SU-DHL-6 (cell line): ENCODE data around the gene PRMT3.

Experiments used
- H2AFZ ChIP-seq: fragments of 200-600 bp; sonication (generic); 2 replicates; pipeline ENCODE4 v1.6.1; 2014; ENCODE audit warnings: low read depth, mild to moderate bottlenecking, moderate library complexity, mixed read lengths, antibody characterized with exemption, low read length; ENCODE audit not compliant: severe bottlenecking
- H3F3A ChIP-seq: fragments of 200-600 bp; shearing (Covaris generic); 2 replicates; pipeline ENCODE4 v1.6.0; 2016; ENCODE audit warnings: antibody characterized with exemption, mild to moderate bottlenecking; ENCODE audit not compliant: insufficient read depth
- H3K27ac ChIP-seq: fragments of 200-600 bp; sonication (generic); 2 replicates; pipeline ENCODE4 v1.5.1; 2016; ENCODE audit warnings: low read depth, mild to moderate bottlenecking, low read length, moderate library complexity, mixed read lengths
- H3K27me3 ChIP-seq: fragments of 200-600 bp; sonication (generic), shearing (Covaris generic); 2 replicates; pipeline ENCODE4 v1.6.0; 2014; ENCODE audit warnings: mild to moderate bottlenecking, low read length
- H3K36me3 ChIP-seq: fragments of 200-600 bp; sonication (generic); 2 replicates; pipeline ENCODE4 v1.6.1; 2014; ENCODE audit warnings: mild to moderate bottlenecking, low read length, mixed read lengths
- H3K4me2 ChIP-seq: fragments of 300-600, 200-600 bp; shearing (Covaris generic), sonication (generic); 2 replicates; pipeline ENCODE4 v1.6.0; 2014; ENCODE audit warnings: low read length, low read depth, mild to moderate bottlenecking; ENCODE audit not compliant: poor library complexity, severe bottlenecking
- H3K4me3 ChIP-seq: fragments of 200-600 bp; sonication (generic); 2 replicates; pipeline ENCODE4 v1.5.1; 2014; ENCODE audit warnings: antibody characterized with exemption, low read length, mild to moderate bottlenecking, mixed read lengths; ENCODE audit not compliant: insufficient read depth, poor library complexity, severe bottlenecking
- H3K79me2 ChIP-seq: fragments of 200-600 bp; sonication (generic); 2 replicates; pipeline ENCODE4 v1.6.1; 2014; ENCODE audit warnings: mild to moderate bottlenecking, low read length, moderate library complexity; ENCODE audit not compliant: insufficient read depth
- H3K9ac ChIP-seq: fragments of 200-600 bp; sonication (generic); 2 replicates; pipeline ENCODE4 v1.7.0; 2014; ENCODE audit warnings: mild to moderate bottlenecking, low read length
- H3K9me2 ChIP-seq: fragments of 200-600 bp; sonication (generic); replicated peaks from 2 replicates; pipeline ENCODE4 v1.6.1; 2014; ENCODE audit warnings: low read length; ENCODE audit not compliant: insufficient read depth
- H3K9me3 ChIP-seq: fragments of 200-600 bp; sonication (generic); 2 replicates; pipeline ENCODE4 v1.6.1; 2014; ENCODE audit warnings: low read length, mixed read lengths; ENCODE audit not compliant: insufficient read depth
- H4K20me1 ChIP-seq: fragments of 200-600 bp; sonication (generic); 2 replicates; pipeline ENCODE4 v1.6.1; 2014; ENCODE audit warnings: low read depth, mild to moderate bottlenecking, antibody characterized with exemption, low read length, moderate library complexity, mixed read lengths
- EZH2phosphoT487 ChIP-seq: fragments of 200-600 bp; sonication (generic), shearing (Covaris generic); conservative IDR thresholded peaks from 2 replicates; pipeline ENCODE4 v1.6.1; 2018; ENCODE audit warnings: mild to moderate bottlenecking, antibody characterized with exemption, low read length, moderate library complexity, mixed read lengths
- TF ChIP-seq, protein P1 (sequence below): fragments of 200-600 bp; sonication (generic); IDR thresholded peaks from one replicate; pipeline ENCODE4 v1.5.1; 2017; ENCODE audit warnings: antibody characterized with exemption, mild to moderate bottlenecking, low read length, moderate library complexity; ENCODE audit not compliant: insufficient read depth, poor library complexity, severe bottlenecking

Gene PRMT3

DNA sequence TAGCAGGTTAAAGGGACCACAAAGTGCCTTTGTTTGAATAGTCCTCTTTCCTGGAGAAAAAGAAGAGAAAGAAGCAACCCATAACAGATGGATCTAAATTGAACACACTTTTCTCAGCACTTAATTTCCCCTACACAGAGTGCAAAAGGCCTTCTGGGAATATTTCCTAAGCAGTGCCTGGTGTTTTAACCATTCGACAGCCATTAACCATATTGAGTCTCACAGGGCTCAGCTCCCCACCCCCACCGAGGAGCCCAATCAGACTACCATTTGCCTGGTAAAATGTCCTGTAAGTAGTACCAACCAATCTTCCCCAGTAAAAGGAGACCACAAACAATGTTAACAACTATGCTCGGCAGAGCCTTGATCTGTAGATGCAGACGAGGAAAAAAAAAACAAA lies 171.2 kb downstream of the PRMT3 start:
- TF ChIP-seq EZH2phosphoT487 = no peak
- TF ChIP-seq, protein P1, sequence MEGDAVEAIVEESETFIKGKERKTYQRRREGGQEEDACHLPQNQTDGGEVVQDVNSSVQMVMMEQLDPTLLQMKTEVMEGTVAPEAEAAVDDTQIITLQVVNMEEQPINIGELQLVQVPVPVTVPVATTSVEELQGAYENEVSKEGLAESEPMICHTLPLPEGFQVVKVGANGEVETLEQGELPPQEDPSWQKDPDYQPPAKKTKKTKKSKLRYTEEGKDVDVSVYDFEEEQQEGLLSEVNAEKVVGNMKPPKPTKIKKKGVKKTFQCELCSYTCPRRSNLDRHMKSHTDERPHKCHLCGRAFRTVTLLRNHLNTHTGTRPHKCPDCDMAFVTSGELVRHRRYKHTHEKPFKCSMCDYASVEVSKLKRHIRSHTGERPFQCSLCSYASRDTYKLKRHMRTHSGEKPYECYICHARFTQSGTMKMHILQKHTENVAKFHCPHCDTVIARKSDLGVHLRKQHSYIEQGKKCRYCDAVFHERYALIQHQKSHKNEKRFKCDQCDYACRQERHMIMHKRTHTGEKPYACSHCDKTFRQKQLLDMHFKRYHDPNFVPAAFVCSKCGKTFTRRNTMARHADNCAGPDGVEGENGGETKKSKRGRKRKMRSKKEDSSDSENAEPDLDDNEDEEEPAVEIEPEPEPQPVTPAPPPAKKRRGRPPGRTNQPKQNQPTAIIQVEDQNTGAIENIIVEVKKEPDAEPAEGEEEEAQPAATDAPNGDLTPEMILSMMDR = no peak

More for the DNA sequence above, 171.2 kb downstream of the PRMT3 start:
- no peak overlapping the region for H3K4me3 ChIP-seq
- H3F3A ChIP-seq = no peaks in the 10 kb centered on the region
- no peak overlapping the region for H3K4me2 ChIP-seq
- no peaks in the 10 kb centered on the region for H3K9me3 ChIP-seq
- no peaks in the 10 kb centered on the region for H3K79me2 ChIP-seq
- H3K27me3 ChIP-seq = no peaks in the 10 kb centered on the region
- no peak overlapping the region for H3K27ac ChIP-seq
- no peaks in the 10 kb centered on the region for H4K20me1 ChIP-seq
- H3K9ac ChIP-seq = no peak overlapping the region
- H3K36me3 ChIP-seq = no peaks in the 10 kb centered on the region
- no peaks in the 10 kb centered on the region for H3K9me2 ChIP-seq
- H2AFZ ChIP-seq = no peak overlapping the region
